ENCODE results near the gene POMGNT2. TPM values are rescaled to one million over a fixed set of nuclear protein-coding genes. Genes with fewer than 3 reads are reported as not detected.

The POMGNT2 gene
- total and polyA plus RNA-seq, 2 donors (not counting 1 experiment from before 2014, with no cell fraction given) = 2.8 to 3.1 TPM

DNA sequence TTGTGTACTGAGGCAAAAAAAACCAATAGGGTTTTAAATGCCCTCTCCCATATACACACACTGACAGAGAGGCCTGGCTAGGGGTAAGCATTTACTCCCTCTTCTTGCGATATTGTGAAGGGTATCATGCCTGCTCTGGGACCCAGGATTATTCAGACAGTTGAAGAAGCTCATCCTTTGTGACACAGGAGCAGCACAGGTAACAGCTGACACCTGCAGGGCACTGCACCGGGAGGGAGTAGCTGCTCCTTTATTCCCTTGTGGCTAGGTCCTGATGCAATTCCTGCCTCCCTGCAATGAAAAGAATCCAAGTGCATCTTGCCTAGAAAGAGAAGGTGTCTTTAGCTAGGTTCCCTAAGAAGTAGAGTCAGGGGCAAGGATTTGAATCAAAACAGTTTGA is 23.4 kb downstream of the POMGNT2 start:
- DNase-seq (no peak), ATAC-seq (ENCODE audit: low read depth) (no peak)
- Mint-ChIP-seq H3K9me3 (ENCODE audit: insufficient read depth) (peaks cover 2% of the 10 kb centered on the region), H3K4me3 (no peak overlapping the region), H3K27me3 (no peaks in the 10 kb centered on the region), H3K27ac (no peak overlapping the region), H3K4me1 (no peaks in the 10 kb centered on the region)
- CTCF ChIA-PET = no interaction called here
- Histone ChIP-seq H3K4me3 (ENCODE audit: control extremely low read depth in 1 of 5, extremely low read depth in 1 of 5, insufficient read depth in 1 of 5, low read depth in 2 of 5, low read length in 4 of 5) (no peak overlapping the region), H3K27me3 (replicated peaks in 1 of 4; ENCODE audit: control extremely low read depth in 1 of 4, control insufficient read depth in 3 of 4, insufficient read depth in 4 of 4, low read length in 3 of 4) (no peaks in the 10 kb centered on the region), H3K27ac (ENCODE audit: low read length in 2 of 2) (no peak overlapping the region), H3K9me3 (ENCODE audit: control extremely low read depth in 1 of 3, control insufficient read depth in 2 of 3, insufficient read depth in 1 of 3, low read length in 2 of 3) (peaks cover 0 to 16% (median 0%) of the 10 kb centered on the region in 3 donors), H4K20me1 (ENCODE audit: control insufficient read depth, insufficient read depth, low read length, poor library complexity, severe bottlenecking) (no peaks in the 10 kb centered on the region), H3K4me1 (ENCODE audit: control insufficient read depth in 2 of 2, insufficient read depth in 2 of 2, low read length in 2 of 2) (no peaks in the 10 kb centered on the region), H3K36me3 (replicated peaks in 1 of 2; ENCODE audit: control extremely low read depth in 1 of 2, control insufficient read depth in 1 of 2, extremely low read depth in 1 of 2, insufficient read depth in 2 of 2, low read length in 1 of 2) (peaks cover 0 to 6% of the 10 kb centered on the region in 2 experiments), H2AFZ (ENCODE audit: insufficient read depth, low read depth, low read length, poor library complexity, severe bottlenecking) (no peak overlapping the region), H3K9ac (ENCODE audit: low read length) (no peak overlapping the region), H3K4me2 (replicated peaks; ENCODE audit: low read depth, low read length, poor library complexity, severe bottlenecking) (no peak overlapping the region), H3K79me2 (ENCODE audit: control insufficient read depth, insufficient read depth, low read length) (no peaks in the 10 kb centered on the region)
- intact Hi-C loops (cut with micrococcal nuclease) = no loop called here
- WGBS (ENCODE audit: insufficient coverage) = 100% methylated on average over 2 of the region's 2 CpGs
- POLR2A ChIA-PET = no interaction called here
- TF ChIP-seq EZH2 (IDR thresholded peaks at IDR 0.05; ENCODE audit: borderline replicate concordance, insufficient read depth, low read depth, low read length, poor library complexity, severe bottlenecking) = no peak
- TF ChIP-seq, protein P1, sequence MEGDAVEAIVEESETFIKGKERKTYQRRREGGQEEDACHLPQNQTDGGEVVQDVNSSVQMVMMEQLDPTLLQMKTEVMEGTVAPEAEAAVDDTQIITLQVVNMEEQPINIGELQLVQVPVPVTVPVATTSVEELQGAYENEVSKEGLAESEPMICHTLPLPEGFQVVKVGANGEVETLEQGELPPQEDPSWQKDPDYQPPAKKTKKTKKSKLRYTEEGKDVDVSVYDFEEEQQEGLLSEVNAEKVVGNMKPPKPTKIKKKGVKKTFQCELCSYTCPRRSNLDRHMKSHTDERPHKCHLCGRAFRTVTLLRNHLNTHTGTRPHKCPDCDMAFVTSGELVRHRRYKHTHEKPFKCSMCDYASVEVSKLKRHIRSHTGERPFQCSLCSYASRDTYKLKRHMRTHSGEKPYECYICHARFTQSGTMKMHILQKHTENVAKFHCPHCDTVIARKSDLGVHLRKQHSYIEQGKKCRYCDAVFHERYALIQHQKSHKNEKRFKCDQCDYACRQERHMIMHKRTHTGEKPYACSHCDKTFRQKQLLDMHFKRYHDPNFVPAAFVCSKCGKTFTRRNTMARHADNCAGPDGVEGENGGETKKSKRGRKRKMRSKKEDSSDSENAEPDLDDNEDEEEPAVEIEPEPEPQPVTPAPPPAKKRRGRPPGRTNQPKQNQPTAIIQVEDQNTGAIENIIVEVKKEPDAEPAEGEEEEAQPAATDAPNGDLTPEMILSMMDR (IDR thresholded peaks at IDR 0.05) = no peak

DNA sequence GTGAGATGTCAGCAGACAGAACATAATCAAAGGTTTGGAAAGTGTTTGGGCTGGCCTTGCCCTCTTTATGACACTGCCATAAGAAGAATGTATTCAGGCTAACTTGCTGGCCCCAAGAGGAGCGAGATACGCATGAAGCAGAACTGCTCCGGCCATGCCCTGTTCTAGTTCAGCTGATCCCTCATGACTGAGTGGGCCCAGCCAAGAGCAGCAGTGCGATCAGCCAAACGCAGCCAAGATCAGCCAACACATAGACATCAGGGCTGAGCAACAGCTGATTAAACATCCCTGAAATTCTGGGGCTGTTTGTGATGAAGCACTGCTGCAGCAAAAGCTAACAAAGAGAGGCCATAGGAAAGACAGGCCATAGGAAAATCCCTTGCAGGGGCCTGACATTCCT is 24.1 kb downstream of the POMGNT2 start:
- 100% methylated on average over 5 of the region's 5 CpGs for WGBS (ENCODE audit: insufficient coverage)
- Histone ChIP-seq H3K79me2 (ENCODE audit: control insufficient read depth, insufficient read depth, low read length) (no peaks in the 10 kb centered on the region), H4K20me1 (ENCODE audit: control insufficient read depth, insufficient read depth, low read length, poor library complexity, severe bottlenecking) (no peaks in the 10 kb centered on the region), H3K4me3 (ENCODE audit: control extremely low read depth in 1 of 5, extremely low read depth in 1 of 5, insufficient read depth in 1 of 5, low read depth in 2 of 5, low read length in 4 of 5) (no peak overlapping the region), H3K4me1 (ENCODE audit: control insufficient read depth in 2 of 2, insufficient read depth in 2 of 2, low read length in 2 of 2) (no peaks in the 10 kb centered on the region), H3K27me3 (replicated peaks in 1 of 4; ENCODE audit: control extremely low read depth in 1 of 4, control insufficient read depth in 3 of 4, insufficient read depth in 4 of 4, low read length in 3 of 4) (no peaks in the 10 kb centered on the region), H3K36me3 (replicated peaks in 1 of 2; ENCODE audit: control extremely low read depth in 1 of 2, control insufficient read depth in 1 of 2, extremely low read depth in 1 of 2, insufficient read depth in 2 of 2, low read length in 1 of 2) (peaks cover 0 to 6% of the 10 kb centered on the region in 2 experiments), H3K4me2 (replicated peaks; ENCODE audit: low read depth, low read length, poor library complexity, severe bottlenecking) (no peak overlapping the region), H3K9ac (ENCODE audit: low read length) (no peak overlapping the region), H3K9me3 (ENCODE audit: control extremely low read depth in 1 of 3, control insufficient read depth in 2 of 3, insufficient read depth in 1 of 3, low read length in 2 of 3) (peaks cover 0 to 16% (median 0%) of the 10 kb centered on the region in 3 donors), H3K27ac (ENCODE audit: low read length in 2 of 2) (no peak overlapping the region), H2AFZ (ENCODE audit: insufficient read depth, low read depth, low read length, poor library complexity, severe bottlenecking) (no peak overlapping the region)
- intact Hi-C loops (cut with micrococcal nuclease) = no loop called here
- TF ChIP-seq, protein P1 (IDR thresholded peaks at IDR 0.05) = no peak
- no peak for TF ChIP-seq EZH2 (IDR thresholded peaks at IDR 0.05; ENCODE audit: borderline replicate concordance, insufficient read depth, low read depth, low read length, poor library complexity, severe bottlenecking)
- H3K9me3 Mint-ChIP-seq (ENCODE audit: insufficient read depth) = peaks cover 2% of the 10 kb centered on the region
- no peaks in the 10 kb centered on the region for H3K27me3 Mint-ChIP-seq
- ChIA-PET POLR2A (no interaction called here), CTCF (no interaction called here)
- H3K4me1 Mint-ChIP-seq = no peaks in the 10 kb centered on the region
- no peak overlapping the region for H3K4me3 Mint-ChIP-seq
- DNase-seq (no peak), ATAC-seq (ENCODE audit: low read depth) (no peak)
- H3K27ac Mint-ChIP-seq = no peak overlapping the region
